ENCODE measurements around the gene GSX2. TPM values are rescaled to one million over a fixed set of nuclear protein-coding genes. Genes with fewer than 3 reads are reported as not detected.

Gene GSX2
- total and polyA plus RNA-seq, 2 of the 8 experiments (the other 6 are each of a cell fraction or from before 2014, with no cell fraction given) = not detected

DNA sequence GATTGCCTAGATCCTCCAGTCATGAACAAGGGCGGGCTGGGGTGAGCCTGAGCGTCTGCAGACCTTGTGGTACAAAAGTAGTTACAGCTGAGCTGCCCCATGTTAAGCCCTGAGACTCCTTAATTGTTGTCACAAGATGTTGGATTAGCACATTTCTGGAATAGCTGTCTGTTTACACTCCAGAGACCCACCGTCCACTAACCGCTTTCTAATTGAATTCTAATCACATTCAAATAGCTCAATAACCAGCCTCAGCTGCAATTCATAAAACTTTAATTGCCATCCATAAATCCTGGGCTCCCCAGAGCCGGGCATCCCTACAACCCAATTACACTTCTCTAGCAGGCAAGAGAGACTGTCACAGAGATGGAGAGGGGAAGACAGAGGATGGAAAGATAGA lies 1.6 kb upstream of the GSX2 start:
- 0 out of 2 replicates have a peak overlapping the region, but pooled peaks have one; percentile 41 for H2BK12ac ChIP-seq (ENCODE audit: low read depth, low read length)
- H3K27ac ChIP-seq (ENCODE audit: low read depth, low read length) = no peak overlapping the region
- H3K4me3 ChIP-seq (ENCODE audit: extremely low read depth in 1 of 4, insufficient read depth in 2 of 4, low read depth in 3 of 4, low read length in 4 of 4) = peak overlapping the region in 1 of 4 experiments; percentile 56; a peak in 1 of 8 replicates
- no peak overlapping the region for H4K5ac ChIP-seq (ENCODE audit: insufficient read length, low read depth, low read length)
- H3K27me3 ChIP-seq (replicated peaks in 1 of 4; ENCODE audit: control insufficient read depth in 3 of 4, extremely low read depth in 1 of 4, insufficient read depth in 3 of 4, low read length in 3 of 4) = peaks cover 76 to 100% (median 96%) of the 10 kb centered on the region in 4 experiments
- H2BK5ac ChIP-seq (ENCODE audit: low read depth, low read length) = no peak overlapping the region
- H3K56ac ChIP-seq (replicated peaks; ENCODE audit: insufficient read length, low read depth, low read length) = no peak overlapping the region
- WGBS, 2 experiments (ENCODE audit: extremely low coverage in 1 of 2, insufficient coverage in 1 of 2, insufficient read length in 1 of 2, insufficient replicate concordance in 2 of 2, low coverage in 1 of 2, low lambda C conversion rate in 2 of 2, missing lambda C conversion rate in 1 of 2) = 21% methylated on average over 5 of the region's 5 CpGs; no CpG with 5 or more reads in 1 of the 2 experiments
- H4K20me1 ChIP-seq (replicated peaks in 1 of 2; ENCODE audit: control insufficient read depth in 1 of 2, insufficient read depth in 2 of 2, low read length in 2 of 2) = peaks cover 0 to 4% of the 10 kb centered on the region in 2 experiments
- no peaks in the 10 kb centered on the region for H3K79me1 ChIP-seq (ENCODE audit: low read depth, low read length)
- no peak overlapping the region for H3K14ac ChIP-seq (ENCODE audit: insufficient read length)
- ChIA-PET POLR2A (ENCODE audit: partially characterized antibody) (interaction anchor here (1.1 to 2.0 kb wide), 3 partner anchors 9 to 68 kb away, joined by 3 to 12 read pairs (median 3); partner anchors contain the start of gene CHIC2), CTCF (ENCODE audit: partially characterized antibody) (interaction anchor here (0.9 to 9.8 kb wide), 7 partner anchors 8 to 785 kb away, joined by 3 to 62 read pairs (median 5); no protein-coding TSS in a partner anchor)
- peaks cover 2% of the 10 kb centered on the region; the same call in 1 of the 2 replicates for H3K23me2 ChIP-seq (ENCODE audit: low read depth, low read length)
- H4K91ac ChIP-seq (replicated peaks; ENCODE audit: insufficient read length, low read length) = no peak overlapping the region
- H3K9me3 ChIP-seq (ENCODE audit: insufficient read depth in 2 of 2, low read depth in 1 of 2, low read length in 1 of 2) = no peaks in the 10 kb centered on the region
- H3K4ac ChIP-seq (replicated peaks; ENCODE audit: insufficient read length, low read depth, low read length) = no peak overlapping the region
- H2AFZ ChIP-seq (ENCODE audit: low read length) = no peak overlapping the region
- no peak overlapping the region for H3K23ac ChIP-seq (ENCODE audit: insufficient read length)
- no peak for FAIRE-seq
- H2BK20ac ChIP-seq (ENCODE audit: low read length) = no peak overlapping the region
- H3K18ac ChIP-seq (ENCODE audit: extremely low read depth, low read length) = no peak overlapping the region
- H3K36me3 ChIP-seq (ENCODE audit: control insufficient read depth in 2 of 4, insufficient read depth in 4 of 4, low read length in 3 of 4) = peaks cover 0 to 7% (median 0%) of the 10 kb centered on the region in 4 experiments; a peak in 1 of 8 replicates
- H2BK120ac ChIP-seq (replicated peaks; ENCODE audit: low read depth, low read length) = no peak overlapping the region
- H3K79me2 ChIP-seq (ENCODE audit: control insufficient read depth in 1 of 2, insufficient read depth in 2 of 2, low read length in 2 of 2) = no peaks in the 10 kb centered on the region
- peaks cover 23 to 69% (median 36%) of the 10 kb centered on the region in 4 experiments for H3K4me1 ChIP-seq (replicated peaks in 1 of 4; ENCODE audit: control insufficient read depth in 3 of 4, insufficient read depth in 4 of 4, low read length in 3 of 4)
- H3K9ac ChIP-seq (replicated peaks in 1 of 4; ENCODE audit: extremely low read depth in 1 of 4, low read depth in 3 of 4, low read length in 3 of 4) = no peak overlapping the region
- H4K8ac ChIP-seq (ENCODE audit: extremely low read depth, insufficient read depth, low read length) = no peak overlapping the region
- H2BK15ac ChIP-seq (ENCODE audit: low read length) = peak overlapping the region; percentile 49; the same call in 1 of the 2 replicates
- no peak for DNase-seq (ENCODE audit: low read depth in 1 of 2, low spot score in 2 of 2)
- H3K4me2 ChIP-seq (ENCODE audit: insufficient read depth in 1 of 2, low read depth in 2 of 2, low read length in 2 of 2) = peak overlapping the region in 1 of 2 experiments; percentile 58; a peak in 1 of 4 replicates
- H2AK5ac ChIP-seq (ENCODE audit: low read depth, low read length) = no peak overlapping the region
- no peak for TF ChIP-seq ASH2L (IDR thresholded peaks at IDR 0.05; ENCODE audit: low read length)
- TF ChIP-seq BCL11A (IDR thresholded peaks at IDR 0.05; ENCODE audit: low read depth in 2 of 2, low read length in 2 of 2) = no peak
- no peak for TF ChIP-seq SIN3A (conservative IDR thresholded peaks at IDR 0.05 in 1 of 2, IDR thresholded peaks at IDR 0.05 in 1 of 2; ENCODE audit: low read depth in 1 of 2, low read length in 2 of 2)
- no peak for TF ChIP-seq ATF3 (IDR thresholded peaks at IDR 0.05; ENCODE audit: insufficient read depth, low read depth, low read length)
- no peak for TF ChIP-seq GABPA (IDR thresholded peaks at IDR 0.05; ENCODE audit: borderline replicate concordance, insufficient read depth, low read length)
- TF ChIP-seq RAD21 (IDR thresholded peaks at IDR 0.05 in 1 of 2, conservative IDR thresholded peaks at IDR 0.05 in 1 of 2; ENCODE audit: low read depth in 2 of 2, low read length in 2 of 2) = no peak
- TF ChIP-seq MAX (IDR thresholded peaks at IDR 0.05) = no peak
- TF ChIP-seq TAF1 (IDR thresholded peaks at IDR 0.05; ENCODE audit: low read depth, low read length) = no peak
- no peak for TF ChIP-seq CTBP2 (IDR thresholded peaks at IDR 0.05; ENCODE audit: borderline replicate concordance, insufficient read depth, insufficient read length, low read length)
- no peak for TF ChIP-seq POU5F1 (IDR thresholded peaks at IDR 0.05; ENCODE audit: low read depth, low read length)
- no peak for TF ChIP-seq CREB1 (IDR thresholded peaks at IDR 0.05)

Measured in H1 (cell line).